Body of pancreas (tissue), 4 donors: Measurements from ENCODE around the gene HIP1R. TPM values are rescaled to one million over a fixed set of nuclear protein-coding genes. Genes with fewer than 3 reads are reported as not detected.

Experiments used
- ATAC-seq: fragments of 150-250 bp; one replicate; pipeline ENCODE4 v1.9.1; 2016
- DNase-seq, 4 donors: peaks; one replicate each; pipeline ENCODE4 v3.0.0-alpha.2; 2019
- H3K27ac ChIP-seq, 4 donors: fragments of 200-600 bp; sonication (generic); 1 replicate in 3 of 4; 2 replicates in 1 of 4; pipeline versions ENCODE4 v1.5.1 to v1.6.1; 2016 to 2019; ENCODE audit warnings: mild to moderate bottlenecking in 1 of 4, mixed read lengths in 1 of 4, moderate library complexity in 1 of 4
- H3K27me3 ChIP-seq, 2 donors: fragments of 200-600 bp; sonication (generic); one replicate each; pipeline ENCODE4 v1.6.0; 2016; ENCODE audit warnings: mild to moderate bottlenecking in 1 of 2
- H3K36me3 ChIP-seq, 2 donors: fragments of 200-600 bp; sonication (generic); replicated peaks in 1 of 2; 2 replicates each; pipeline ENCODE4 v1.5.1; 2016; ENCODE audit warnings: low read depth in 2 of 2; ENCODE audit not compliant: insufficient read depth in 1 of 2
- H3K4me1 ChIP-seq: fragments of 200-600 bp; sonication (generic); one replicate; pipeline ENCODE4 v1.6.0; 2016
- H3K4me3 ChIP-seq, 2 donors: fragments of 200-600 bp; sonication (generic); 1 replicate in 1 of 2; 2 replicates in 1 of 2; pipeline ENCODE4 v1.5.1; 2016 to 2019
- H3K9me3 ChIP-seq, 3 donors: fragments of 200-600 bp; sonication (generic); 1 replicate in 2 of 3; 2 replicates in 1 of 3; pipeline ENCODE4 v1.5.1; 2016
- CTCF ChIP-seq, 7 experiments: fragments of 450-650 bp in 4 of 7; fragments of 200-600 bp in 3 of 7; sonication (generic) in 3 of 7; IDR thresholded peaks; one replicate each; pipeline ENCODE4 v1.5.1; 2016 to 2019; ENCODE audit warnings: antibody characterized with exemption in 7 of 7
- POLR2A ChIP-seq, 3 donors: fragments of 450-650 bp; IDR thresholded peaks; one replicate each; pipeline ENCODE4 v1.6.1; 2016; ENCODE audit warnings: antibody characterized with exemption in 3 of 3, mild to moderate bottlenecking in 2 of 3
- WGBS, 2 donors: methylation state at CpG; one replicate each; pipeline ENCODE4 v1.1.5; 2017; 5-methylcytosine and 5-hydroxymethylcytosine counted together
- intact Hi-C: fragments of 100-400 bp; cut with DNase I; formaldehyde crosslinking; loops from one replicate; pipeline ENCODE4 v1.15.1; 2023
- total RNA-seq, 2 donors: library from RNA; depleted of rRNA; stranded (reverse); fragments of >200 nt; gene quantifications; one replicate each; pipeline ENCODE4 v1.1.0, GENCODE V29; 2016

Gene HIP1R
- total RNA-seq, 2 donors from 2014 or later: 111 to 183 TPM

GRCh38 chr12:122908915-122909314 lies 73.7 kb downstream of the HIP1R start:
- TF ChIP-seq POLR2A (IDR thresholded peaks at IDR 0.05): no peak
- no peak for TF ChIP-seq CTCF (IDR thresholded peaks at IDR 0.05)
- peak overlapping the region in 1 of 4 donors; percentile 58 for H3K27ac ChIP-seq
- DNase-seq (peak; percentile 20 to 57 (median 46)), ATAC-seq (peak; percentile 70)
- intact Hi-C loops: no loop called here
- H3K9me3 ChIP-seq: no peaks in the 10 kb centered on the region
- no peaks in the 10 kb centered on the region for H3K27me3 ChIP-seq
- H3K4me3 ChIP-seq: no peak overlapping the region
- H3K36me3 ChIP-seq: no peaks in the 10 kb centered on the region
- WGBS, 2 donors: 42 to 72% methylated on average over 6 of the region's 6 CpGs
- H3K4me1 ChIP-seq: peaks cover 20% of the 10 kb centered on the region

GRCh38 chr12:122909442-122910288 lies 74.4 kb downstream of the HIP1R start:
- Histone ChIP-seq H3K36me3 (no peaks in the 10 kb centered on the region), H3K4me1 (peaks cover 19% of the 10 kb centered on the region), H3K9me3 (no peaks in the 10 kb centered on the region), H3K4me3 (no peak overlapping the region), H3K27me3 (no peaks in the 10 kb centered on the region), H3K27ac (peak overlapping the region in 3 of 4 donors; percentile 46 to 58 (median 51))
- TF ChIP-seq POLR2A (IDR thresholded peaks at IDR 0.05) (no peak), CTCF (IDR thresholded peaks at IDR 0.05) (no peak)
- 36 to 38% methylated on average over 12 of the region's 12 CpGs for WGBS, 2 donors
- DNase-seq (peak; percentile 29 to 56 (median 38)), ATAC-seq (peak; percentile 68)
- intact Hi-C loops: no loop called here

Other genes starting within 250 kb of the HIP1R start
- gene HCAR2, start 132.1 kb upstream of the HIP1R start, total RNA-seq: not detected
- under 1 TPM in 1 of 2 donors, not detected in 1; 0.33 TPM for gene HCAR3, start 118.6 kb upstream of the HIP1R start, total RNA-seq
- gene HCAR1, start 104.6 kb upstream of the HIP1R start, total RNA-seq: under 1 TPM in 1 of 2 donors, not detected in 1; 0.26 TPM
- gene DENR, start 82.6 kb upstream of the HIP1R start, total RNA-seq: 10 to 100 TPM; 25.4 to 26.4 TPM
- not detected for gene CCDC62, start 60.9 kb upstream of the HIP1R start, total RNA-seq
- 10 to 100 TPM; 18.7 to 46.8 TPM for gene VPS37B, start 60.7 kb downstream of the HIP1R start, total RNA-seq
- gene ABCB9, start 131.0 kb downstream of the HIP1R start, total RNA-seq: 1 to 10 TPM; 5.2 to 7.9 TPM
- gene OGFOD2, start 139.8 kb downstream of the HIP1R start, total RNA-seq: 10 to 100 TPM in 1 of 2 donors, 1 to 10 TPM in 1; 8.6 to 25.4 TPM
- 100 to 1,000 TPM; 215 to 237 TPM for gene ARL6IP4, start 145.2 kb downstream of the HIP1R start, total RNA-seq